ENCODE results near the gene RYR3.

RYR3 gene

GRCh38 chr15:33825453-33825852 lies 514.7 kb downstream of the RYR3 start:
- no peak overlapping the region for H2BK12ac ChIP-seq (ENCODE audit: low read length)
- no peak overlapping the region for H3K4me2 ChIP-seq (ENCODE audit: insufficient read depth, low read length, poor library complexity, severe bottlenecking)
- H3K27me3 ChIP-seq (ENCODE audit: control insufficient read depth in 3 of 3, insufficient read depth in 3 of 3, low read depth in 1 of 3, low read length in 3 of 3), result no peaks in the 10 kb centered on the region
- no peaks in the 10 kb centered on the region for H3K4me1 ChIP-seq (ENCODE audit: control insufficient read depth in 2 of 2, insufficient read depth in 1 of 2, low read depth in 1 of 2, low read length in 2 of 2)
- H3K9ac ChIP-seq (ENCODE audit: low read depth, low read length, poor library complexity), result no peak overlapping the region
- no peak overlapping the region for H4K8ac ChIP-seq (ENCODE audit: low read depth, low read length)
- no peaks in the 10 kb centered on the region for H3K9me3 ChIP-seq (replicated peaks in 1 of 2; ENCODE audit: control insufficient read depth in 2 of 2, insufficient read depth in 1 of 2, low read depth in 1 of 2, low read length in 2 of 2)
- H2BK15ac ChIP-seq (ENCODE audit: low read length), result no peak overlapping the region
- H4K91ac ChIP-seq (ENCODE audit: low read depth, low read length, poor library complexity), result no peak overlapping the region
- H3K18ac ChIP-seq (ENCODE audit: low read length), result no peak overlapping the region
- WGBS, 2 donors (ENCODE audit: extremely low coverage in 2 of 2, insufficient read length in 2 of 2, insufficient replicate concordance in 1 of 2), result no CpG with 5 or more reads among the region's 8 CpGs
- no peak overlapping the region for H3K14ac ChIP-seq (ENCODE audit: low read length)
- H2AK5ac ChIP-seq (ENCODE audit: low read depth, low read length), result no peak overlapping the region
- DNase-seq (ENCODE audit: low spot score), result no peak
- no peaks in the 10 kb centered on the region for H3K36me3 ChIP-seq (replicated peaks in 1 of 2; ENCODE audit: control insufficient read depth in 2 of 2, insufficient read depth in 2 of 2, low read length in 2 of 2)
- H3K4me3 ChIP-seq (ENCODE audit: low read length in 2 of 2), result no peak overlapping the region
- H3K27ac ChIP-seq (replicated peaks; ENCODE audit: low read length), result no peak overlapping the region
- no peak overlapping the region for H2BK120ac ChIP-seq (ENCODE audit: low read depth, low read length)
- H3K23ac ChIP-seq (ENCODE audit: low read depth, low read length, poor library complexity), result no peak overlapping the region
- no peak overlapping the region for H3K4ac ChIP-seq (ENCODE audit: low read length)
- H2AFZ ChIP-seq (ENCODE audit: low read length), result no peak overlapping the region
- no peak overlapping the region for H2BK5ac ChIP-seq (ENCODE audit: low read length)
- no peaks in the 10 kb centered on the region for H3K79me1 ChIP-seq (ENCODE audit: low read depth, low read length)

DNA sequence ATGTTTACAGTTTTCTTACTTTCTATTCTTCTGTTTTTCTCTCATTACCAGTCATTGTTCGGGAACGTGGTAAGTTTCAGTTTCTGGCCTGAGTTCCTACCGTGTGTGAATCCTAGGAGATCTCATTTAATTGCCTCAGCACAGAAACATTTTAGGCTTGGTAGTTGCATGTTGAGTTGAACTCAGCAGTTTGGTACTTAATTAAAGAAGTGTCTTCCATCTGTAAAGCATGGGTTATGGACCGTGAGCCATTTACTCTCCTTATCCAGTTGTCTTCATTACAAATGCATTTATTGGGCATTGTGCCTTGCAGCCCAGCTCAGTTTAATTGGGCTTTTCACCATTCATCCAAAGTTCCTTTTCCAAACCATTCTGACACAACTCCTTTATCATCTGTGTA lies 515.4 kb downstream of the RYR3 start:
- WGBS, 2 donors (ENCODE audit: extremely low coverage in 2 of 2, insufficient read length in 2 of 2, insufficient replicate concordance in 1 of 2), result no CpG with 5 or more reads among the region's 4 CpGs
- H2BK15ac ChIP-seq (ENCODE audit: low read length), result no peak overlapping the region
- no peak overlapping the region for H2AFZ ChIP-seq (ENCODE audit: low read length)
- no peaks in the 10 kb centered on the region for H3K4me1 ChIP-seq (ENCODE audit: control insufficient read depth in 2 of 2, insufficient read depth in 1 of 2, low read depth in 1 of 2, low read length in 2 of 2)
- no peaks in the 10 kb centered on the region for H3K36me3 ChIP-seq (replicated peaks in 1 of 2; ENCODE audit: control insufficient read depth in 2 of 2, insufficient read depth in 2 of 2, low read length in 2 of 2)
- H2BK5ac ChIP-seq (ENCODE audit: low read length), result no peak overlapping the region
- no peak overlapping the region for H3K18ac ChIP-seq (ENCODE audit: low read length)
- no peak overlapping the region for H3K4me3 ChIP-seq (ENCODE audit: low read length in 2 of 2)
- H2BK120ac ChIP-seq (ENCODE audit: low read depth, low read length), result no peak overlapping the region
- H2BK12ac ChIP-seq (ENCODE audit: low read length), result no peak overlapping the region
- no peaks in the 10 kb centered on the region for H3K9me3 ChIP-seq (replicated peaks in 1 of 2; ENCODE audit: control insufficient read depth in 2 of 2, insufficient read depth in 1 of 2, low read depth in 1 of 2, low read length in 2 of 2)
- no peak overlapping the region for H4K91ac ChIP-seq (ENCODE audit: low read depth, low read length, poor library complexity)
- no peak for DNase-seq (ENCODE audit: low spot score)
- no peak overlapping the region for H4K8ac ChIP-seq (ENCODE audit: low read depth, low read length)
- H3K9ac ChIP-seq (ENCODE audit: low read depth, low read length, poor library complexity), result no peak overlapping the region
- no peaks in the 10 kb centered on the region for H3K27me3 ChIP-seq (ENCODE audit: control insufficient read depth in 3 of 3, insufficient read depth in 3 of 3, low read depth in 1 of 3, low read length in 3 of 3)
- H3K27ac ChIP-seq (replicated peaks; ENCODE audit: low read length), result no peak overlapping the region
- no peak overlapping the region for H3K4ac ChIP-seq (ENCODE audit: low read length)
- no peak overlapping the region for H2AK5ac ChIP-seq (ENCODE audit: low read depth, low read length)
- H3K79me1 ChIP-seq (ENCODE audit: low read depth, low read length), result no peaks in the 10 kb centered on the region
- no peak overlapping the region for H3K14ac ChIP-seq (ENCODE audit: low read length)
- no peak overlapping the region for H3K23ac ChIP-seq (ENCODE audit: low read depth, low read length, poor library complexity)
- no peak overlapping the region for H3K4me2 ChIP-seq (ENCODE audit: insufficient read depth, low read length, poor library complexity, severe bottlenecking)

- Histone ChIP-seq H3K36me3 (replicated peaks in 1 of 2; ENCODE audit: control insufficient read depth in 2 of 2, insufficient read depth in 2 of 2, low read length in 2 of 2) (no peaks in the 10 kb centered on the region), H3K27me3 (ENCODE audit: control insufficient read depth in 3 of 3, insufficient read depth in 3 of 3, low read depth in 1 of 3, low read length in 3 of 3) (no peaks in the 10 kb centered on the region), H3K4me2 (ENCODE audit: insufficient read depth, low read length, poor library complexity, severe bottlenecking) (no peak overlapping the region), H4K91ac (ENCODE audit: low read depth, low read length, poor library complexity) (no peak overlapping the region), H2BK5ac (ENCODE audit: low read length) (no peak overlapping the region), H3K4ac (ENCODE audit: low read length) (no peak overlapping the region), H3K4me3 (ENCODE audit: low read length in 2 of 2) (no peak overlapping the region), H3K4me1 (ENCODE audit: control insufficient read depth in 2 of 2, insufficient read depth in 1 of 2, low read depth in 1 of 2, low read length in 2 of 2) (peaks cover 2 to 5% of the 10 kb centered on the region in 2 donors), H2BK15ac (ENCODE audit: low read length) (no peak overlapping the region), H4K8ac (ENCODE audit: low read depth, low read length) (no peak overlapping the region), H3K9me3 (replicated peaks in 1 of 2; ENCODE audit: control insufficient read depth in 2 of 2, insufficient read depth in 1 of 2, low read depth in 1 of 2, low read length in 2 of 2) (no peaks in the 10 kb centered on the region), H2AK5ac (ENCODE audit: low read depth, low read length) (no peak overlapping the region), H3K18ac (ENCODE audit: low read length) (no peak overlapping the region), H2BK12ac (ENCODE audit: low read length) (no peak overlapping the region), H2BK120ac (ENCODE audit: low read depth, low read length) (no peak overlapping the region), H3K14ac (ENCODE audit: low read length) (no peak overlapping the region), H3K9ac (ENCODE audit: low read depth, low read length, poor library complexity) (no peak overlapping the region), H3K79me1 (ENCODE audit: low read depth, low read length) (no peaks in the 10 kb centered on the region), H3K23ac (ENCODE audit: low read depth, low read length, poor library complexity) (no peak overlapping the region), H3K27ac (replicated peaks; ENCODE audit: low read length) (no peak overlapping the region), H2AFZ (ENCODE audit: low read length) (no peak overlapping the region)
- no CpG with 5 or more reads among the region's 4 CpGs for WGBS, 2 donors (ENCODE audit: extremely low coverage in 2 of 2, insufficient read length in 2 of 2, insufficient replicate concordance in 1 of 2)
- DNase-seq (ENCODE audit: low spot score), result no peak
Observed at GRCh38 chr15:33830351-33830750, 519.6 kb downstream of the RYR3 start.

DNA sequence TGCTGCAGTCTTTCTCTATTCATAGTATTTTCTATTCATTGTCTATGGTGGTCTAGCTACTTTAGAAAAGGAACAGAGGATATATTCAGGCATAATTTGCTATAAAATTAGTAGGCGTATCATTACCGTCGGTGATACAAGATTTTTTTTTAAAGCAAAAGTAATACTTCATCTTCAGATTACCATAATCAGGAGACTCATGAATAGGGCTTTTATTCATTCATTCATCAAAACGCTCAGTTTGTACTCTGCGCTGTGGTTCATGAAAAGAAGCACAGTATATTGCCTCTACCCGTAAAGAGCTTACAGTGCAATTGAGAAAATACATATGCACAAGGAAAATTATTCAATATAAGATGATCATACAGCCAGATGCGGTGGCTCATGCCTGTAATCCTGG lies 520.9 kb downstream of the RYR3 start:
- H3K9ac ChIP-seq (ENCODE audit: low read depth, low read length, poor library complexity), result no peak overlapping the region
- peaks cover 2 to 5% of the 10 kb centered on the region in 2 donors for H3K4me1 ChIP-seq (ENCODE audit: control insufficient read depth in 2 of 2, insufficient read depth in 1 of 2, low read depth in 1 of 2, low read length in 2 of 2)
- no peaks in the 10 kb centered on the region for H3K79me1 ChIP-seq (ENCODE audit: low read depth, low read length)
- H3K23ac ChIP-seq (ENCODE audit: low read depth, low read length, poor library complexity), result no peak overlapping the region
- H2AK5ac ChIP-seq (ENCODE audit: low read depth, low read length), result no peak overlapping the region
- H3K4me2 ChIP-seq (ENCODE audit: insufficient read depth, low read length, poor library complexity, severe bottlenecking), result no peak overlapping the region
- H2BK15ac ChIP-seq (ENCODE audit: low read length), result no peak overlapping the region
- H4K8ac ChIP-seq (ENCODE audit: low read depth, low read length), result no peak overlapping the region
- H3K36me3 ChIP-seq (replicated peaks in 1 of 2; ENCODE audit: control insufficient read depth in 2 of 2, insufficient read depth in 2 of 2, low read length in 2 of 2), result no peaks in the 10 kb centered on the region
- no peak overlapping the region for H3K4me3 ChIP-seq (ENCODE audit: low read length in 2 of 2)
- no peak overlapping the region for H3K4ac ChIP-seq (ENCODE audit: low read length)
- H3K9me3 ChIP-seq (replicated peaks in 1 of 2; ENCODE audit: control insufficient read depth in 2 of 2, insufficient read depth in 1 of 2, low read depth in 1 of 2, low read length in 2 of 2), result no peaks in the 10 kb centered on the region
- H2AFZ ChIP-seq (ENCODE audit: low read length), result no peak overlapping the region
- no peak overlapping the region for H3K18ac ChIP-seq (ENCODE audit: low read length)
- no peak overlapping the region for H2BK12ac ChIP-seq (ENCODE audit: low read length)
- no CpG with 5 or more reads among the region's 7 CpGs for WGBS, 2 donors (ENCODE audit: extremely low coverage in 2 of 2, insufficient read length in 2 of 2, insufficient replicate concordance in 1 of 2)
- no peak for DNase-seq (ENCODE audit: low spot score)
- H3K27ac ChIP-seq (replicated peaks; ENCODE audit: low read length), result no peak overlapping the region
- H4K91ac ChIP-seq (ENCODE audit: low read depth, low read length, poor library complexity), result no peak overlapping the region
- no peak overlapping the region for H2BK120ac ChIP-seq (ENCODE audit: low read depth, low read length)
- no peaks in the 10 kb centered on the region for H3K27me3 ChIP-seq (ENCODE audit: control insufficient read depth in 3 of 3, insufficient read depth in 3 of 3, low read depth in 1 of 3, low read length in 3 of 3)
- H3K14ac ChIP-seq (ENCODE audit: low read length), result no peak overlapping the region
- H2BK5ac ChIP-seq (ENCODE audit: low read length), result no peak overlapping the region

Measured in neuronal stem cell (in vitro differentiated cells).